ENCODE results near the gene TUFM.
"Not testable (repeated sequence)": the region's sequence is repeated elsewhere in the genome, so short reads cannot be mapped to it uniquely, and the experiment has no call there.

The TUFM gene

GRCh38 chr16:28839004-28839639 lies 7.0 kb downstream of the TUFM start:
- DNase-seq (ENCODE audit: extremely low read depth in 1 of 2, low read depth in 1 of 2), result no peak

GRCh38 chr16:28838558-28838918 lies 7.6 kb downstream of the TUFM start:
- no peak for DNase-seq (ENCODE audit: extremely low read depth in 1 of 2, low read depth in 1 of 2)

- DNase-seq (ENCODE audit: extremely low read depth in 1 of 2, low read depth in 1 of 2), result no peak
These were observed 8.2 kb downstream of the TUFM start for GRCh38 chr16:28837672-28838557.

DNA sequence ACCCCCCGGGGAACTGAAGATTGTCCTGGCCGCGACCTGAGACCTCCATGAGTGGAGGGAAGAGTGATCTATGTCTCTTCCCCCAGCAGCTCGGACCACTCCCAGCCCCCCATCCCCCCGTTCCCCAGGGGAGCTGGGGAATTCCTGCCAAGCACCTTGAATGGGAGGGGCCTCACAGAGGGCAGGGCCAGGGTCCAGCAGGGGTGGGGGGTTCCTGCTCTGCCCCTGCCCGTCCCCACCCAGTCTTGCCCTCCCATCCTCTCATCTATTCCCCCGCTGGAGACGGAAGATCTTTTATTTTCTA lies 9.4 kb downstream of the TUFM start:
- DNase-seq (ENCODE audit: extremely low read depth in 1 of 2, low read depth in 1 of 2), result no peak

DNA sequence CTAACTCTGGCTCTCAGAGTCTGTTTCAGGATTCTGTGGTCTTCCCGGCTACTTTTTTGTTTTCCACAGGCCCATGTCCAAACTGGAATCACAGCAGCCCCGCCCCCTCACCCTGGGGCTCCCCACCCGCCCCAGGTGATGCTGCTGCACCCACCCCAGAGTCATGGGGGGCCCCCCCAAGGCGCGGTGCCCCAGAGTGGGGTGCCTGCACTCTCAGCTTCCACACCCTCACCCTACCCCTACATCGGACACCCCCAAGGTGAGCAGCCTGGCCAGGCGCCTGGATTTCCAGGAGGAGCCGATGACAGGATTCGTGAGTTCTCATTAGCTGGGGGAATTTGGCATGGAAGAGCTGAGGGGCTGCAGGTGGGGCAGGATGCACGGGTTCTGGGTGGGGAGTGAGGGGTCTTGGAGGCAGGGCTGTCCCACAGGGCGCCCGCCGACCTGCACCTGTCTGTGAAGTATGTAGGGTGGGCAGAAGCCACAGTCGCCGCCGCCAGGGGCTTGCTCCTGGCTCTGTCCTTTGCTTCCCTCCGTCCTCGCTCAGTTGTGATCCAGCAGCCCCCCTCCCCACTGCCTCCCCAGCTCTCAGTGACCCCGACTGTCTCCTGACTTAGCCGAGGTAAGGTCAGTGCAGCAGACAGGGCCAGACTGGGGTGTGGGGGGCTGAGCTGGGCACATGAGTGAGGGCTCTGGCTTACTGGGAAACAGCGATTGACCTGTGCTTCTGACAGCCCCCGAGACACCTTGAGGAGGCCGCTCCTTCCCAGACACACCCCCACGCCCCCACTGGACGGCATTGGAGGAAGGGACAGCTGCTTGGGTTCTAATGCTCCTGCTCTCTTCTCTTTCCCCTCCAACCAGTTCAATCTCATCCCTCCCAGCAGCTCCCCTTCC lies 10.0 kb downstream of the TUFM start:
- no peak for DNase-seq (ENCODE audit: extremely low read depth in 1 of 2, low read depth in 1 of 2)

- no peak for DNase-seq (ENCODE audit: extremely low read depth in 1 of 2, low read depth in 1 of 2)
These were observed 11.0 kb downstream of the TUFM start for GRCh38 chr16:28834873-28835863.

- no peak for DNase-seq (ENCODE audit: extremely low read depth in 1 of 2, low read depth in 1 of 2)
These were observed 11.8 kb downstream of the TUFM start for GRCh38 chr16:28834349-28834748.

DNA sequence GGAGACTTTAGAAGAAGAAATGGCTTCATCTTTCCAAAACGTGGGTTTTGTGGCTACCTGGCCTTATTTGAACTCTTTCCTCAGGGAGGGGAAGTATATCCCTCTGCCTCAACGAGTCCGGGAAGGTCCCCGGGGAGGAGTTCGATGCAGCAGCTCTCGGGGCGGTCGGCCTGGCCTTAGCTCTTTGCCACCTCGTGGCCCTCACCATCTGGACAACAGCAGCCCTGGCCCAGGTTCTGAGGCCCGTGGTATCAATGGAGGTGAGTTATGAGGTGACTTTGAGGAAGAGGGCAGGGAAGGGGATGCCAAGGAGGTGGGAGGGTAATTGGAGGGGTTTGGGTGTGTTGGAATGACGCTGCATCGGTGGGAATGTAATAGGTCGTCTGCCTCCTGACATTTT lies 15.6 kb downstream of the TUFM start:
- no peak for DNase-seq (ENCODE audit: extremely low read depth in 1 of 2, low read depth in 1 of 2)

DNA sequence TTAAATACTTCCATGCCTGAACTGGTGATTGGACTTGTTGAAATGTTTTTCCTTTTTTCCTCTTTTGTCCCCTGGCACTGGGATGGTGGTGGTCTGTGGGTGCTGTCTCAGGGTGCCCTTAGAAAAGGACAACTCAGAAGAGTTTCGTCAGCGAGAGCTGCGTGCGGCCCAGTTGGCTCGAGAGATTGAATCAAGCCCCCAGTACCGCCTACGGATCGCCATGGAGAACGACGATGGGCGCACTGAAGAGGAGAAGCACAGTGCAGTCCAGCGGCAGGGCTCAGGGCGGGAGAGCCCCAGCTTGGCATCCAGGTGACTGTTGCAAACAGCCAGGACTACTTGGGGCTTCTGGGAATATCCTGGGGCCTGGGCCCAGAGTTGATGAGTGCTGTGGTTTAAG lies 16.4 kb downstream of the TUFM start:
- DNase-seq (ENCODE audit: extremely low read depth in 1 of 2, low read depth in 1 of 2), result no peak

DNA sequence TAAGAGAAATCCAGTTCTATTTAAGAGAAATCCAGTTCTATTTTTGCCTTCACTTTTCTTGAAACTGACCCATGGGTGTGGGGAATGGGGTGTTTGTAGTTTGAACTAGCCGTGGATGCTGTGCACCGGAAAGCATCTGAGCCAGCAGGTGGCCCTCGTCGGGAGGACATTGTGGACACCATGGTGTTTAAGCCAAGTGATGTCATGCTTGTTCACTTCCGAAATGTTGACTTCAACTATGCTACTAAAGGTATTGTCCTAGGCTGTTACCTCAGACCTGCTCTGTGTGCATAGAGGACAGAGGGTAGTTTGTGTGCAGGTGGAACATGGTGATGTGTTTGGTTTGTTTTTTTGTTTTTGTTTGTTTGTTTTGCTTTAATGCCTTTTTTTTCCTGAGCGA lies 20.0 kb downstream of the TUFM start:
- no peak for DNase-seq (ENCODE audit: extremely low read depth in 1 of 2, low read depth in 1 of 2)

DNA sequence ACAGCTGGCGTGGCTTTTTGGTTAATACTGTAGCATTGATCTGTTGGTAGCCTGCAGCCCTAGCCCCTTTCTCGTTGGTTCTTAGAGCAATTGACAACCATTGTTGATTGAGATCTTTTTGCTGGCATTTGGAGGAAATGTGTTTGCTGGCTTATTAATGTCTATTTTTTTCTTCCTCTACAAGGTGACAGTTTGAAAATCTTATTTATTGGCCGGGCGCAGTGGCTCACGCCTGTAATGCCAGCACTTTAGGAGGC lies 21.5 kb downstream of the TUFM start:
- DNase-seq (ENCODE audit: extremely low read depth in 1 of 2, low read depth in 1 of 2), result no peak

GRCh38 chr16:28823873-28824716 lies 22.1 kb downstream of the TUFM start:
- DNase-seq (ENCODE audit: extremely low read depth in 1 of 2, low read depth in 1 of 2), result peak; percentile 93 to 97

DNA sequence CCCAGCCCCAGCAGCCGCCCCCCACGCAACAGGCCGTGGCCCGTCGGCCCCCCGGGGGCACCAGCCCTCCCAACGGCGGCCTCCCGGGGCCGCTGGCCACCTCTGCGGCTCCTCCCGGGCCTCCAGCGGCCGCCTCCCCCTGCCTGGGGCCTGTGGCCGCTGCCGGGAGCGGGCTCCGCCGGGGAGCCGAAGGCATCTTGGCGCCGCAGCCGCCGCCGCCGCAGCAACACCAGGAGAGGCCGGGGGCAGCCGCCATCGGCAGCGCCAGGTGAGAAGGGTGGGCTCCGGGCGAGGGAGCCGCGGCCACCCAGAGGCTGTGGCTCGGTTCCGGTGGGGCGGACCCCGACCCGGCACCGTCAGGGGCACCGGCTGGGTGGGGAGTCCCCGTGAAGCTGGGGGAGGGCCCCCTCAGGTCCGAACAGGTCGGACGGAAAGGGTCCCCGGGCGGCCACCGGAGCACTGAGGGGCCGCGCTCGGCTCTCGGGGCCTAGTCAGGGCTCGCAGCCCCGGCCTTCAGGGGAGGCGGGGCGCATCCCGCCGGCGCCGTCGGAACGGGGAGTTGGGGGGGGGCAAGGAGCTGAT lies 22.8 kb downstream of the TUFM start:
- no peak for DNase-seq (ENCODE audit: extremely low read depth in 1 of 2, low read depth in 1 of 2)

DNA sequence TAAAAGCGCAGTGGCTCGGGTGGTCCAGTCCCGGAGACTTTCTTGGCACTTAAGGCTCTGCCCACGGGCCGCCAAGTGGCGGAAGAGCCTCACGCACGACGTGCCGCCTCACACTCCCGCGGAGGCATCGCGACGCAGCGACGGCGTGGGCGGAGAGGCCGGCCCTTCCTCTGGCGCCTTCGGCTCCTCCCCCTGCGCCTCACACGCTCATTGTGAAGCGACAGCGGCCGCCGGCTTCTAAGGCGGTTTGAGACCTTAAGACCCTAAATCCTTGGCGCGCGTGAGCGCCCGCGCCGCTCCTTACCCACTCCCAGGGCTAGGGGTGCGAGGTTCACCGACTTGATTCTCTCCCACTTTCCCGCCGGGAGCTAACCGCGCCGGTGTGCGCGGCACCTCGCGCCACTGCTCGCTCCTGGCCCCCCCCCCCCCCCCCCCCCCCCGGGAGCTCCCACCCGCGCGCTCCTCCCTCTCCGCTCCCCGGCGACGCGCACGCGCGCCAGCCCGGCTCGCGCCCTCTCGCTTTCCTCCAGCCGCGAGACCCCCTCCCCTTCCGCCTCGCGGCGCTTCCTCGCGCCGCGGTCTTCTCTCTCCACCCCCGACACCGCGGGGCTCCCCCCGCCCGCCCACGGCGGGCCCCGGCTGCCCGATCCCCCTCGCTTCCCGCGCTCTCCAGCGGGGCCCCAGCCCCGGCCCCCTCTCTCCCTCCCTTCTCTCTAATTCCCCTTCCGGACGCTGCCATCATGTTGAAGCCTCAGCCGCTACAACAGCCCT lies 23.4 kb downstream of the TUFM start, which contains the start of gene ATXN2L:
Gene ATXN2L, plus strand, starts transcription at position 480 of the 771 bp plus-strand sequence. Its CDS starts 261 bp downstream, at position 741.
- peak; percentile 88 to 95 for DNase-seq (ENCODE audit: extremely low read depth in 1 of 2, low read depth in 1 of 2)

GRCh38 chr16:28821874-28822519 lies 24.2 kb downstream of the TUFM start:
- no peak for DNase-seq (ENCODE audit: extremely low read depth in 1 of 2, low read depth in 1 of 2)

DNA sequence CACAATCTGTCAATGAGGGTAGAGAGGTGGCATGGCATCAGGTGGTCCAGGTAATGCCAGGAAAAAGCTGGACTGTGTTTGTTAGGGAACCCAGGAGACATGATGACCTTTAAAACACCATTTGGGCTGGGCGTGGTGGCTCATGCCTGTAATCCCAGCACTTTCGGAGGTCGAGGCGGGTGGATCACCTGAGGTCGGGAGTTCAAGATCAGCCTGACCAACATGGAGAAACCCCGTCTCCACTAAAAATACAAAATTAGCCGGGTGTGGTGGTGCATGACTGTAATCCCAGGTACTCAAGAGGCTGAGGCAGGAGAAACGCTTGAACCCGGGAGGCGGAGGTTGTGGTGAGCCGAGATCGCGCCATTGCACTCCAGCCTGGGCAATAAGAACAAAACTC lies 25.6 kb downstream of the TUFM start:
- DNase-seq (ENCODE audit: extremely low read depth in 1 of 2, low read depth in 1 of 2), result not testable (repeated sequence)

GRCh38 chr16:28820016-28820415 lies 26.1 kb downstream of the TUFM start:
- no peak for DNase-seq (ENCODE audit: extremely low read depth in 1 of 2, low read depth in 1 of 2)
